Measurements from ENCODE around the gene KIAA0930. TPM values are rescaled to one million over a fixed set of nuclear protein-coding genes. Genes with fewer than 3 reads are reported as not detected.

Gene KIAA0930
- total and polyA plus RNA-seq, 2 experiments from 2014 or later = 8.6 to 50.9 TPM

- H3K9me2 ChIP-seq (ENCODE audit: insufficient read depth) = no peaks in the 10 kb centered on the region
- no peaks in the 10 kb centered on the region for H3K79me2 ChIP-seq (ENCODE audit: insufficient read depth)
- no peak overlapping the region for H3K27ac ChIP-seq
- H3F3A ChIP-seq (ENCODE audit: insufficient read depth) = no peaks in the 10 kb centered on the region
- TF ChIP-seq EZH2 (IDR thresholded peaks at IDR 0.05; ENCODE audit: insufficient read depth, poor library complexity, severe bottlenecking) (no peak), EZH2phosphoT487 (IDR thresholded peaks at IDR 0.05; ENCODE audit: insufficient read depth, low read depth) (no peak)
- no peak overlapping the region for H3K9ac ChIP-seq
- no peak overlapping the region for H3K4me3 ChIP-seq
- H3K4me1 ChIP-seq (ENCODE audit: insufficient read depth) = no peaks in the 10 kb centered on the region
- no peak overlapping the region for H3K4me2 ChIP-seq (ENCODE audit: unreplicated experiment)
- H4K20me1 ChIP-seq (ENCODE audit: insufficient read depth) = no peaks in the 10 kb centered on the region
- no peak overlapping the region for H2AFZ ChIP-seq
- no peaks in the 10 kb centered on the region for H3K9me3 ChIP-seq (ENCODE audit: low read depth)
- no peak for DNase-seq
- WGBS, 2 experiments (ENCODE audit: low coverage in 1 of 2, low lambda C conversion rate in 2 of 2, missing lambda C conversion rate in 2 of 2) = 83 to 87% methylated on average over 35 of the region's 36 CpGs
- in situ Hi-C loops (cut with MboI) = no loop called here
- no peaks in the 10 kb centered on the region for H3K27me3 ChIP-seq (replicated peaks; ENCODE audit: insufficient read depth)
- H3K36me3 ChIP-seq (ENCODE audit: low read depth) = no peaks in the 10 kb centered on the region
These were observed 38.2 kb downstream of the KIAA0930 start for GRCh38 chr22:45202333-45203149.

GRCh38 chr22:45201678-45202332, 38.9 kb downstream of the KIAA0930 start:
- no peak overlapping the region for H2AFZ ChIP-seq
- H3F3A ChIP-seq (ENCODE audit: insufficient read depth) = no peaks in the 10 kb centered on the region
- no peaks in the 10 kb centered on the region for H3K9me2 ChIP-seq (ENCODE audit: insufficient read depth)
- H3K27ac ChIP-seq = no peak overlapping the region
- 85 to 90% methylated on average over 9 of the region's 9 CpGs for WGBS, 2 experiments (ENCODE audit: low coverage in 1 of 2, low lambda C conversion rate in 2 of 2, missing lambda C conversion rate in 2 of 2)
- TF ChIP-seq EZH2 (IDR thresholded peaks at IDR 0.05; ENCODE audit: insufficient read depth, poor library complexity, severe bottlenecking) = no peak
- TF ChIP-seq EZH2phosphoT487 (IDR thresholded peaks at IDR 0.05; ENCODE audit: insufficient read depth, low read depth) = no peak
- no peak overlapping the region for H3K4me2 ChIP-seq (ENCODE audit: unreplicated experiment)
- in situ Hi-C loops (cut with MboI) = no loop called here
- no peaks in the 10 kb centered on the region for H3K79me2 ChIP-seq (ENCODE audit: insufficient read depth)
- DNase-seq = no peak
- no peaks in the 10 kb centered on the region for H3K27me3 ChIP-seq (replicated peaks; ENCODE audit: insufficient read depth)
- no peaks in the 10 kb centered on the region; the same call in 1 of the 2 replicates for H3K36me3 ChIP-seq (ENCODE audit: low read depth)
- H3K9ac ChIP-seq = no peak overlapping the region
- H3K4me3 ChIP-seq = no peak overlapping the region
- no peaks in the 10 kb centered on the region for H4K20me1 ChIP-seq (ENCODE audit: insufficient read depth)
- H3K9me3 ChIP-seq (ENCODE audit: low read depth) = no peaks in the 10 kb centered on the region
- no peaks in the 10 kb centered on the region for H3K4me1 ChIP-seq (ENCODE audit: insufficient read depth)

GRCh38 chr22:45200860-45201511, 39.7 kb downstream of the KIAA0930 start:
- H2AFZ ChIP-seq = no peak overlapping the region
- H3K27me3 ChIP-seq (replicated peaks; ENCODE audit: insufficient read depth) = no peaks in the 10 kb centered on the region
- 85 to 89% methylated on average over 18 of the region's 18 CpGs for WGBS, 2 experiments (ENCODE audit: low coverage in 1 of 2, low lambda C conversion rate in 2 of 2, missing lambda C conversion rate in 2 of 2)
- no peak for DNase-seq
- no peak overlapping the region for H3K27ac ChIP-seq
- no peak overlapping the region for H3K4me3 ChIP-seq
- H3K9me2 ChIP-seq (ENCODE audit: insufficient read depth) = no peaks in the 10 kb centered on the region
- in situ Hi-C loops (cut with MboI) = no loop called here
- no peaks in the 10 kb centered on the region for H3F3A ChIP-seq (ENCODE audit: insufficient read depth)
- no peak overlapping the region for H3K4me2 ChIP-seq (ENCODE audit: unreplicated experiment)
- no peaks in the 10 kb centered on the region for H3K9me3 ChIP-seq (ENCODE audit: low read depth)
- H3K36me3 ChIP-seq (ENCODE audit: low read depth) = no peaks in the 10 kb centered on the region; the same call in 1 of the 2 replicates
- H3K79me2 ChIP-seq (ENCODE audit: insufficient read depth) = no peaks in the 10 kb centered on the region
- H4K20me1 ChIP-seq (ENCODE audit: insufficient read depth) = no peaks in the 10 kb centered on the region
- no peak overlapping the region for H3K9ac ChIP-seq
- H3K4me1 ChIP-seq (ENCODE audit: insufficient read depth) = no peaks in the 10 kb centered on the region
- TF ChIP-seq EZH2 (IDR thresholded peaks at IDR 0.05; ENCODE audit: insufficient read depth, poor library complexity, severe bottlenecking) = no peak
- no peak for TF ChIP-seq EZH2phosphoT487 (IDR thresholded peaks at IDR 0.05; ENCODE audit: insufficient read depth, low read depth)

- Histone ChIP-seq H3K4me3 (no peak overlapping the region), H3K4me2 (ENCODE audit: unreplicated experiment) (no peak overlapping the region), H3K9me3 (ENCODE audit: low read depth) (no peaks in the 10 kb centered on the region), H3K36me3 (ENCODE audit: low read depth) (no peaks in the 10 kb centered on the region; the same call in 1 of the 2 replicates), H3K79me2 (ENCODE audit: insufficient read depth) (no peaks in the 10 kb centered on the region), H3K9ac (no peak overlapping the region), H3K9me2 (ENCODE audit: insufficient read depth) (no peaks in the 10 kb centered on the region), H4K20me1 (ENCODE audit: insufficient read depth) (no peaks in the 10 kb centered on the region), H3K4me1 (ENCODE audit: insufficient read depth) (no peaks in the 10 kb centered on the region), H3K27me3 (replicated peaks; ENCODE audit: insufficient read depth) (no peaks in the 10 kb centered on the region), H3F3A (ENCODE audit: insufficient read depth) (no peaks in the 10 kb centered on the region), H3K27ac (no peak overlapping the region), H2AFZ (no peak overlapping the region)
- in situ Hi-C loops (cut with MboI) = no loop called here
- 86 to 87% methylated on average over 9 of the region's 9 CpGs for WGBS, 2 experiments (ENCODE audit: low coverage in 1 of 2, low lambda C conversion rate in 2 of 2, missing lambda C conversion rate in 2 of 2)
- no peak for TF ChIP-seq EZH2phosphoT487 (IDR thresholded peaks at IDR 0.05; ENCODE audit: insufficient read depth, low read depth)
- no peak for TF ChIP-seq EZH2 (IDR thresholded peaks at IDR 0.05; ENCODE audit: insufficient read depth, poor library complexity, severe bottlenecking)
- no peak for DNase-seq
These were observed 40.5 kb downstream of the KIAA0930 start for GRCh38 chr22:45200230-45200629.

Measured in GM23248 (cell line).